Gastroesophageal sphincter (tissue), 3 donors: ENCODE measurements around the gene CTCF.

Experiments
- EP300 ChIP-seq: sonication (generic); formaldehyde crosslinking; IDR thresholded peaks from one replicate; pipeline ENCODE4 v1.6.1; 2017; ENCODE audit warnings: antibody characterized with exemption, mild to moderate bottlenecking
- POLR2A ChIP-seq, 2 donors: fragments of 450-650 bp; IDR thresholded peaks; one replicate each; pipeline ENCODE4 v1.6.1; 2017; ENCODE audit warnings: antibody characterized with exemption in 2 of 2, mild to moderate bottlenecking in 2 of 2, moderate library complexity in 1 of 2
- TF ChIP-seq, protein P1 (sequence below), 4 experiments: fragments of 200-600 bp in 2 of 4; fragments of 450-650 bp in 2 of 4; sonication (generic) in 1 of 4; IDR thresholded peaks; one replicate each; pipeline ENCODE4 v1.5.1; 2017 to 2019; ENCODE audit warnings: antibody characterized with exemption in 4 of 4, mild to moderate bottlenecking in 2 of 4, moderate library complexity in 2 of 4

DNA sequence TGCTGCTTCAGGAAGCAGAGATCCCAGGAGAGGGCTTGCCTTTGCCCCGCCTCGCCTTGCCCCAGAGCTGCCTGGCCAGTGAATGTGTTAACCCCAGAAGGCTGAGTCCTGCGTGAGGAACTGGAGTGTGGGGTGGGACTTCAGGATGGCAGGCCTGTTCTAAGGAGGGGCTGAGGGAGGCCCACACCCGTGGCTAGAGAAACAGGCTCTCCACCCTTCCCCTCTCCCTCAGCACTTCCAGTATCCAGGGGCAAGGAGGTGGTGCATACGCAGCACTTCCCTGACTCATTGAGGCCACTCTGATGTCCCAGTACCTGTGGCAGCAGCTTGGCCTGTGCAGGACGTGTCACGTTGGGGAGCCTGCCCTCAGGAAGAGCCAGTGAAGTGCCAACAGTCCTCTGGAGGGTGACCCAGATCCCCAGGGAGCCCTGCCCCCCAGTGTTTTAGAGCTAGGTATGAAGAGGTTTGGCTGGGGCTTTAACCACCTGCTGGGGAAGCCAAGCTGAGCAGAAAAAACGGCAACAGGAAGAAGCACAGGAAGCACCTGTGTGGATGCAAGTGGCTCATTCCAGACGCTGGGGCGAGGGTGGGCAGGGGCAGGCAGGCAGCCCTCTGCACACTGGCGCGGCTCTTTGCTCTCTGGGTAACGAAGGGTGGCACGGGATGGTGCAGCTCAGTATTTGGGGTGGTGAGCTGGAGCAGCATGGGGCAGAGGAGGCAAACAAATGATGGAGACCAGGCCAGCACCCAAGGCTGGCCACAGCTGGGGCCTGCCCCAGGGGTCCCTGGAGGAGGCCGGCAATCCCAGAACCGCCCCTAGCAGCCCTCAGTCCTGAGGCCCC lies 14.7 kb upstream of the CTCF start:
- TF ChIP-seq, protein P1, sequence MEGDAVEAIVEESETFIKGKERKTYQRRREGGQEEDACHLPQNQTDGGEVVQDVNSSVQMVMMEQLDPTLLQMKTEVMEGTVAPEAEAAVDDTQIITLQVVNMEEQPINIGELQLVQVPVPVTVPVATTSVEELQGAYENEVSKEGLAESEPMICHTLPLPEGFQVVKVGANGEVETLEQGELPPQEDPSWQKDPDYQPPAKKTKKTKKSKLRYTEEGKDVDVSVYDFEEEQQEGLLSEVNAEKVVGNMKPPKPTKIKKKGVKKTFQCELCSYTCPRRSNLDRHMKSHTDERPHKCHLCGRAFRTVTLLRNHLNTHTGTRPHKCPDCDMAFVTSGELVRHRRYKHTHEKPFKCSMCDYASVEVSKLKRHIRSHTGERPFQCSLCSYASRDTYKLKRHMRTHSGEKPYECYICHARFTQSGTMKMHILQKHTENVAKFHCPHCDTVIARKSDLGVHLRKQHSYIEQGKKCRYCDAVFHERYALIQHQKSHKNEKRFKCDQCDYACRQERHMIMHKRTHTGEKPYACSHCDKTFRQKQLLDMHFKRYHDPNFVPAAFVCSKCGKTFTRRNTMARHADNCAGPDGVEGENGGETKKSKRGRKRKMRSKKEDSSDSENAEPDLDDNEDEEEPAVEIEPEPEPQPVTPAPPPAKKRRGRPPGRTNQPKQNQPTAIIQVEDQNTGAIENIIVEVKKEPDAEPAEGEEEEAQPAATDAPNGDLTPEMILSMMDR (IDR thresholded peaks at IDR 0.05), result no peak
- no peak for TF ChIP-seq POLR2A (IDR thresholded peaks at IDR 0.05)
- TF ChIP-seq EP300, result no peak
